GM18508 (cell line): Measurements from ENCODE around the gene ACER1.
"Not testable (repeated sequence)": the region's sequence is repeated elsewhere in the genome, so short reads cannot be mapped to it uniquely, and the experiment has no call there.

Experiments used
- ATAC-seq: cut with Tn5 transposase; IDR thresholded peaks from one replicate; pipeline ENCODE4 v1.9.1; 2021; ENCODE audit warnings: moderate number of reproducible peaks; ENCODE audit not compliant: insufficient read depth, unreplicated experiment

ACER1 gene

DNA sequence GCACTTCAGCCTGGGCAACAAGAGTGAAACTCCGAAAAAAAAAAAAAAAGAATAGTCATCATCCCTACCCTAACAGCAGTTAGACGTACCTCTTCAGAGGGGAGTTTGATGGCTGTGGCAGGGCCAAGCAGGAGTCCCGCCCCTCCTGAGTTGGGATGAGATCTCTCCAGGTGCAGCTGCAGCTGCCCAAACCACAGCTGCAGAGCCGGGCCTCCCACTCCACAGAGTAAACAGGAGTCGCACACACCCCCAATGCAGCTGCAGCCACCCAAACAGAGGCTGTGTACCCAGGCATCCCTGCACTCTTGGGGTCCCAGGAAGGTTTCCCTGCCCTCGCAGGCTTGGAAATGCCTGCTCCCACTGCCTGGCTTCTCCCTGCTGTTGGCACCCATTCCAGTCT, 36.2 kb downstream of the ACER1 start:
- no peak for ATAC-seq

DNA sequence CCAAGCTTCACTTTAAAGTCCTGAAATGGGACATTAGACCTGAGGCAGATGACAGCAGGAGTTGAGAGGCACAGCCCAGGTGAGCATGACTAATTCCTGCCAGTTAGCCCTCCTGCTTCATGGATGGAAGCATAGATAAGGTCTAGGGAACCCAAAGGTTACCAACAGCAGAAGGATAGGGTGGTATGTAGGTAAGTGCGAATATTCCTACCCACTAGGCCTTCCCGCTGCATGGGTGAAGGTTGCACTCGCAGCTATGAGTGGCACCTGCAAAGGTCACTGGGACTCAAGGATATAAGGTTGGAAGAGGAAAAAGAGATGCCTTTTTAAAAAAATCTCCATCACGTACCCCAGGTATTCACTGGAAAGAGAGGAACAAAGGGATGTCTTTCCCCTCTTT, 41.4 kb downstream of the ACER1 start:
- no peak for ATAC-seq

DNA sequence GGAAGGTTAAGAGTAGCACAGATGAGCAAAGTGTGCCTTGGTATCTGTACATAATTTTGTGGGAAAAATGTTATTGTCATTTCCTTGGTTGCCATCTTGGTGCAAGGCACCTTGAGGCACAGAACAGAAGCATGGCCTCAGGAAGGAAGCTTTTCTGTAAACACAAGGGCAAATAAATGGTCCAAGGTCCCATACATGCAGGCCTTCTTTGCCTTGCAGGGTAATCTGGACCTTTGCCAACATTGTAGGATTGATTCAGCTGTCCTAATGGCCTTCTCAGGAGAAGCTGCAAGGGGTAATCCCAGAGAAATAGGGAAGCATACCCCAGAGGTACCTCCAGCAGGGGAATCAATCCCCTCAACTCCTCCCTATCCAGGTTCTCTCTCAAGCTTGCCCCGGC, 44.7 kb downstream of the ACER1 start:
- ATAC-seq: no peak

DNA sequence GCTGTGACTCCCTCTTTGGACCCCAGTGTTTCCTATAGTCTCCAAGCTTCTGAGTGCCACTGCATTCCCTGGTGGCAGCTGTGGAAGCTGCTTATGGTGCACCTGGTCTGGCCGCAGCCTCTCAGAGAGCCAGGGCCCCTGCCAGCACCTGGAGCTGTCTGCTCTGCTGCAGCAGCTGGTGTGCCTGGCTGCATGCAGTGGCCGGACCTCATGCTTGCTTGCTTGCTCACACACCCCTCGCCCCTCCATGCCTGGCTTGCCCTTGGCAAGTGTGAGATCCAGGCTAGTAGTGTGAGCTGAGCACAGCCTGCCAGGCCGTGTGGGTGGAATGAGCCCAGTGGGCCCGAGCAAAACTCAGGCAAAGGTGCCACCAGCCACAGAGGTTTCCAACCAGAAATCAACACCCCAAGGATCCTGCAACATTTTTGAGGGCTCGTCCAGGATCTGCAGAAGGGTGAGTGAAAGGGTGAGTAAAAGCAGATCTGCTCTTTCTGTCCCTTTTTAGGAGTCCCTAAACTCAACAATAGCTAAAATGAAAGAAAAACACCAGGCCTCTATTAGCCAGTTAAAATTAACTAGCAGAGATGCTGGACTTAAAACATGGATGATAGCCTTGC, 46.0 kb downstream of the ACER1 start:
- no peak for ATAC-seq

- no peak for ATAC-seq
Observed at GRCh38 chr19:6286676-6287075, 46.7 kb downstream of the ACER1 start.

- ATAC-seq: not testable (repeated sequence)
Observed at GRCh38 chr19:6282393-6282792, 51.0 kb downstream of the ACER1 start.

DNA sequence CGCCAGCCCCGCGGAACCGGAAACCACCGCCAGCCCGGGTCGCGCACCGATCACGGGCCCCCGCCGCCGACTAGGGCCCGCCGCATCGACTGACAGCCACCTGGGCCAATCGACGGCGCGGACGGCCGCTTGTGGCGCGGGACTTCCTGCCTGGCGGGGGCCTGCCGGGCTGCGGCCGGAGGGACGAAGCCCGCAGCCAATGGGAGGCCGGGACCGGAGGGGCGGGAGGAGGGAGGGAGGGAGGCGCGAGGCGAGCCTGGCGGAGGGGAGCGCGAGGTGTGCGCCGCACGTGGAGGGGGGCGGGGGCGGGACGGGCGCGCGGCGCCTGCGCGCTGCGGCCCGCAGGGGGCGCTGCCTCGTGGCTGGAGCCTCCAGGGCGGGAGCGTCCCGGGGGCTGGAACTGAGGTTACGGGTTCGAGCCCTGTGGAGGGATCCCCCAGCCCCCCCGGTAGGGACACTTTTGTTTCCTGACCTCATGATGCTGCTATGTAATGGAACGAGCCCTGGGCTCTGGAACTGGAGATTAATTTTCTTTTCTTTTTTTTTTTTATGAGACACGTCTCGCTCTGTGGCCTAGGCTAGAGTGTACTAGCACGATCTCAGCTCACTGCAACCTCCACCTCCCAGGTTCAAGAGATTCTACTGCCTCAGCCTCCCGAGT, 53.4 kb downstream of the ACER1 start, which contains the start of gene MLLT1:
TSS of gene MLLT1 (minus strand) at position 45 of the 661 bp plus-strand sequence. CDS start 191 bp downstream, outside the sequence.
- peak; percentile 42 for ATAC-seq

DNA sequence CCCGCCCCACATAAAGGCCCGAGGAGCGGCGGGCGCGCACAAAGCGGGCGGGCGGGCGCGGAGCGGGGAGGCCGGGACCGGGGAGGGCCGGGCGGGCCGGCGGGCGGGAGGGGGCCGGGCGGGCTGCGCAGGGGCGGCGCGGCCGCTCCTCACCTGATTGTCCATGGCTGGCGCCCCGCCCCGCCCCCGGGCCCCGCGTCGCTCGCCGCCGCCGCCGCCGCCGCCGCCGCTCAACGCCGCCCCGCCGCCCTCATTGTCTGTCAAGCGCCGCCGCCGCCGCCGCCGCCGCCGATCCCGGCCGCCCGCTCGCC, 53.8 kb downstream of the ACER1 start:
- no peak for ATAC-seq

- ATAC-seq: no peak
Observed at GRCh38 chr19:6278740-6279619, 54.4 kb downstream of the ACER1 start.

- no peak for ATAC-seq
Observed at GRCh38 chr19:6278051-6278450, 55.4 kb downstream of the ACER1 start.

DNA sequence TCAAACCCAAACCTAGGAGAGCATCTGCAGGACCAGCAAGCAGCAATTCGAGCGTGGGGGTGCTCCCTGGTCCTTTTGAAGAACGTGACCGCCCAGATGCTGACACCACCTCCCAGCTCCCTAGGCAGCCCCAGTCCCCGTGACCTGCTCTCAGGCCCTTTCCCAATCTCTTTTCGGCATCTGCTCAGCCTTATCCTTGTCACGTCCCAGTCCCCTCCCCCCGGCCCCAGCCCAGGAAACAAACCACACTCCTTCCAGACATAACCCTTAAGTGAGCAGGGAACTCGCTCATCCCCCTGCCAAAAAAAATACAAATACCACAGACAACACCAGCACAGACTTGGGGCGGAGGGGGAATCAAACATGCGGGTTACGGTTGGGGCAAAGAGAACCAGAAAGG, 57.0 kb downstream of the ACER1 start:
- no peak for ATAC-seq

- ATAC-seq: no peak
Observed at GRCh38 chr19:6275170-6275744, 58.2 kb downstream of the ACER1 start.

DNA sequence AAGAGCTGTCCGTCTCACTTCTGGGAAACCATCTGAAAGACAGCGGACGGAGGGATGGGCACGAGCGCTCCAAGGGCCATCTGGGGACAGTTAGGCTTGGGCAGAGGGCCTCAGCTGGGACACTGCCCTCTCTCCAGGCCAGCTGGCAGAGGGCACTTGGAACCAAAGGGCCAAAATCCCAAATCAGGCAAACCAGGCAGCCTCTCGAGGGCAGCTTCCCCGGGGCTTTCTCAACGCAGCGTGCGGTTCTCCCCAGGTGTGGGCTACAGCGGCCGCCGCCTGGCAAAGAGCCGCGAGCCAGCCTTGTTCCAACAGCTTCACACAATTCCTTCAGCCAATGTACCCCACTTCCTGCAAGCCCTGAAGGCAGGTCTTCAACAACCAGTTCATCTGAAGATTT, 58.7 kb downstream of the ACER1 start:
- ATAC-seq: no peak

GRCh38 chr19:6273701-6274601, 59.5 kb downstream of the ACER1 start:
- no peak for ATAC-seq

DNA sequence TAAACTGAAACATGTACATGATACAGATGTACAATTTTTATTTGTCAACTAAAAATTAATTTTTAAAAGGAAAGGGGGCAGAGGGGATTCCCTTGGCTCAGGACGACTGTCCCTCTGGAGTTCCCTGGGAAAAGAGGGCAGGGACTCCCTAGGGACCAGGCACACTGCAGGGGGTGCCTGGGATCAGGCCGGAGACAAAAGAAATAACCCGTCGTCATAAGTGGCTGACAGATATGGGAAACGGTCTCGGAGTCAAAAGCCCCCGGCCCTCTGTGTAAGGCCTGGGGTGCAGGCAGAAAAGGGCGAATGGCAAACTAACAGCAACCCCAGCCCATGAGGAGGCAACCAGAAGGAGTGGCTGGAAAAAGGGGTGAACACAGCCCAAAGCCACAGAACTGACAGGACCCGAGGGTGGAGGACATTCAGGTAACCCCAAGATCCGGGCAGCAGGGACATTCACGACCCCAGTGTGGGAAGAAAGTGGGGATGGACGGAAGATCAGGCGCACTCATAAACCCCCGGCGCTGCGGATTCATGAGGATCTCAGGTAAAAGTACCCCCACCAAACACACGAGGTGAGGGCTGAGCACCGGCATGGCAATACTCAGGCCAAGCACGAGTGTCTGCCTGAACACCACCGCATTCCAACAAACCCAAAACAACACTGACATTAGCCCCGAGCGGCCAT, 60.4 kb downstream of the ACER1 start:
- no peak for ATAC-seq

DNA sequence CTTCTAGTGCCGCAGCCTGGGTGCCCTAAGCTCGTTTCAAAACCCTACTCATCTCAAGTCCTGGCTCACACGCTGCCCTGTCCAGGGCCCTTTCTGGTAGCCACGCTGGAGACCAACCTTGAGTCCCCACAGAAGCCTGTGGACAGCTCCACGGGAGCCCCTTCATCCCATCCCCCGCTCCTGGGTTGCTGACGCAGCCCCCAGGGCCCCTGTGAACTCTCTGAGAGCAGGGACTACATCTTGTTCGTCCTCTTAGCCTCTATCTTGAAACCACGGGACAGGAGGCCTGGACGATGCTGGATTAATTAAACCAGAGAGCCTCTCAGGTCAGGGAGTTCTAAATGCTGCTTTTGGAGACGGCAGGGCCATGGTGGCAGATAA, 61.0 kb downstream of the ACER1 start:
- ATAC-seq: no peak

GRCh38 chr19:6271721-6272410, 61.5 kb downstream of the ACER1 start:
- no peak for ATAC-seq

DNA sequence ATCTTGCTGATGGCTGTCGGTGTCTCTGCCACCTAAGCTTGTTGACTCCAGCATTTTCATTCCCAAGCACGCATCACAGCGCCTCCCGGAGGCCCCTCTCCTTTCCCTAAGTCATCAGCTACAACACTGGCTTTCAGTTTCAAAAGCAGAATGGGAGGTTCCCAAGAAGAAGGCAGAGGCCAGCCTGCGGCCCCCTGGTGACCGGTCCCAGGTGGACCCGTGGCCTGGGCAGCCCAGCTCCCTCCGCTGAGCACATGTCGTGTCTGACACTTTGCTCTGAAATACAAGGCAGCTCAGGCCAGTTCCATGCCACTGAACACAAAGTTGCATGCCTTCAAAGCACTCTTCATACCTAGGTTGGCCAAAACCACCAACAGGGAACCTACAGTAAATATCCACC, 62.2 kb downstream of the ACER1 start:
- ATAC-seq: no peak

- ATAC-seq: no peak
Observed at GRCh38 chr19:6270822-6271221, 62.6 kb downstream of the ACER1 start.
